CD4-positive, alpha-beta T cell treated with Interleukin-6 for 4 hours (primary cell): ENCODE data around the gene EMC9.

Experiments
- DNase-seq: peaks from one replicate; pipeline ENCODE4 v3.0.0-alpha.2; 2020; ENCODE audit warnings: mixed read lengths

EMC9 gene

GRCh38 chr14:24130717-24131548, 10.5 kb downstream of the EMC9 start:
- DNase-seq = no peak

- no peak for DNase-seq
These were observed 11.0 kb downstream of the EMC9 start, which contains the start of gene FITM1 for GRCh38 chr14:24130380-24130716. TSS of gene FITM1 (plus strand) at chr14:24130659. CDS start at chr14:24131564, 905 bp downstream.

- DNase-seq = no peak
These were observed 11.9 kb downstream of the EMC9 start for GRCh38 chr14:24129410-24129998.

- DNase-seq = no peak
These were observed 13.7 kb downstream of the EMC9 start for GRCh38 chr14:24127673-24128072.

- DNase-seq = no peak
These were observed 14.5 kb downstream of the EMC9 start for GRCh38 chr14:24126939-24127338.

- no peak for DNase-seq
These were observed 17.7 kb downstream of the EMC9 start for GRCh38 chr14:24123424-24124417.

GRCh38 chr14:24122898-24123297, 18.5 kb downstream of the EMC9 start:
- DNase-seq = no peak

GRCh38 chr14:24122416-24122815, 19.0 kb downstream of the EMC9 start:
- DNase-seq = no peak

GRCh38 chr14:24121210-24121609, 20.2 kb downstream of the EMC9 start:
- no peak for DNase-seq

- DNase-seq = no peak
These were observed 21.7 kb downstream of the EMC9 start for GRCh38 chr14:24119691-24120090.

GRCh38 chr14:24117179-24117578, 24.2 kb downstream of the EMC9 start:
- DNase-seq = no peak

- no peak for DNase-seq
These were observed 25.1 kb downstream of the EMC9 start for GRCh38 chr14:24116128-24116814.

- DNase-seq = no peak
These were observed 25.8 kb downstream of the EMC9 start for GRCh38 chr14:24115422-24116127.

- DNase-seq = peak; percentile 99
These were observed 26.6 kb downstream of the EMC9 start, which contains the start of the genes DCAF11 and NRL for GRCh38 chr14:24114532-24115421. TSS of gene DCAF11 (plus strand) at chr14:24114777. CDS start at chr14:24115595, 818 bp downstream. TSS of gene NRL (minus strand) at chr14:24114949. CDS start at chr14:24082848, 32,101 bp downstream.

GRCh38 chr14:24113801-24114531, 27.4 kb downstream of the EMC9 start:
- DNase-seq = peak; percentile 78

GRCh38 chr14:24113379-24113800, 28.0 kb downstream of the EMC9 start:
- DNase-seq = no peak

- no peak for DNase-seq
These were observed 30.9 kb downstream of the EMC9 start for GRCh38 chr14:24110523-24110922.

GRCh38 chr14:24110060-24110459, 31.3 kb downstream of the EMC9 start:
- no peak for DNase-seq

- DNase-seq = no peak
These were observed 33.0 kb downstream of the EMC9 start for GRCh38 chr14:24108336-24108874.
